Naive thymus-derived CD8-positive, alpha-beta T cell (primary cell): ENCODE data around the gene RSBN1L. TPM values are rescaled to one million over a fixed set of nuclear protein-coding genes. Genes with fewer than 3 reads are reported as not detected.
"Not testable (repeated sequence)": the region's sequence is repeated elsewhere in the genome, so short reads cannot be mapped to it uniquely, and the experiment has no call there.

Experiments used
- ATAC-seq, 2 donors: fragments of 150-1000 bp; cut with Tn5 transposase in 1 of 2; sonication (Bioruptor Pico), chemical (Tn5 transposase) in 1 of 2; 1 replicate in 1 of 2; 2 replicates in 1 of 2; pipeline ENCODE4 v1.10.0; 2021; ENCODE audit warnings: mild to moderate bottlenecking in 2 of 2, moderate library complexity in 2 of 2
- POLR2A ChIA-PET: fragments of 350-600 bp; sonication (Branson Sonifier 250); formaldehyde crosslinking; loops from one replicate; lab custom pipeline; 2021; ENCODE audit warnings: antibody characterized with exemption; lab: Charles Lee
- DNase-seq, 10 donors: peaks; one replicate each; pipeline versions ENCODE4 v3.0.0 to v3.0.0-alpha.2; 2020 to 2022
- H3K27ac Mint-ChIP-seq, 10 donors: one replicate each; pipeline ENCODE4 v1.8.0; 2020 to 2022; ENCODE audit warnings: mild to moderate bottlenecking in 10 of 10, mixed read lengths in 10 of 10, moderate library complexity in 4 of 10, inconsistent platforms in 1 of 10
- H3K27me3 Mint-ChIP-seq, 5 donors: one replicate each; pipeline ENCODE4 v1.8.0; 2021 to 2022; ENCODE audit warnings: mixed read lengths in 5 of 5
- H3K36me3 Mint-ChIP-seq, 3 donors: one replicate each; pipeline ENCODE4 v1.8.0; 2020 to 2022; ENCODE audit warnings: mixed read lengths in 3 of 3, mild to moderate bottlenecking in 2 of 3, inconsistent platforms in 1 of 3
- H3K4me1 Mint-ChIP-seq, 4 donors: one replicate each; pipeline ENCODE4 v1.8.0; 2021 to 2022; ENCODE audit warnings: mixed read lengths in 4 of 4
- H3K4me3 Mint-ChIP-seq, 10 donors: one replicate each; pipeline ENCODE4 v1.8.0; 2020 to 2022; ENCODE audit warnings: mild to moderate bottlenecking in 10 of 10, mixed read lengths in 10 of 10, moderate library complexity in 6 of 10, inconsistent platforms in 1 of 10
- H3K9me3 Mint-ChIP-seq, 9 donors: one replicate each; pipeline ENCODE4 v1.8.0; 2020 to 2022; ENCODE audit warnings: mixed read lengths in 9 of 9, mild to moderate bottlenecking in 3 of 9, inconsistent platforms in 1 of 9, moderate library complexity in 1 of 9
- polyA plus RNA-seq, 3 donors: library from polyadenylated mRNA; unstranded; fragments of 300-500 nt; fragmentation: Illumina TruSeq; gene quantifications; one replicate each; pipeline ENCODE4 v1.2.3, GENCODE V29; 2021
- total RNA-seq, 8 experiments: library from RNA in 2 of 8; stranded (reverse) in 2 of 8; gene quantifications; one replicate each; pipeline ENCODE4 v1.2.3 and lab custom pipeline; 2021 to 2026

RSBN1L gene
- total and polyA plus RNA-seq, 5 experiments from 2014 or later, result 5.9 to 47.9 (median 8.2) TPM

GRCh38 chr7:77784426-77784825 is 88.2 kb downstream of the RSBN1L start:
- H3K4me1 Mint-ChIP-seq, H3K27me3 Mint-ChIP-seq, DNase-seq, ATAC-seq, H3K9me3 Mint-ChIP-seq, H3K4me3 Mint-ChIP-seq: not testable (repeated sequence)
- POLR2A ChIA-PET, result interaction anchor here (1.4 kb wide), 1 partner anchor 110 kb away, joined by 5 read pairs; no protein-coding TSS in a partner anchor
- Mint-ChIP-seq H3K36me3 (peaks cover 0 to 46% (median 12%) of the 10 kb centered on the region in 3 donors), H3K27ac (peak overlapping the region in 4 of 10 donors; percentile 2 to 47 (median 5))

GRCh38 chr7:77786018-77786417 is 89.8 kb downstream of the RSBN1L start:
- no peaks in the 10 kb centered on the region for H3K27me3 Mint-ChIP-seq
- no peak overlapping the region for H3K4me3 Mint-ChIP-seq
- POLR2A ChIA-PET, result no interaction called here
- peaks cover 0 to 35% (median 10%) of the 10 kb centered on the region in 3 donors for H3K36me3 Mint-ChIP-seq
- ATAC-seq (no peak), DNase-seq (no peak)
- peak overlapping the region in 1 of 10 donors; percentile 46 for H3K27ac Mint-ChIP-seq
- peaks cover 0 to 7% (median 0%) of the 10 kb centered on the region in 4 donors for H3K4me1 Mint-ChIP-seq
- no peaks in the 10 kb centered on the region for H3K9me3 Mint-ChIP-seq

GRCh38 chr7:77786741-77787140 is 90.5 kb downstream of the RSBN1L start:
- H3K27ac Mint-ChIP-seq, result peak overlapping the region in 5 of 10 donors; percentile 23 to 46 (median 39)
- ATAC-seq (no peak), DNase-seq (no peak)
- peaks cover 0 to 32% (median 10%) of the 10 kb centered on the region in 3 donors for H3K36me3 Mint-ChIP-seq
- peaks cover 0 to 7% (median 0%) of the 10 kb centered on the region in 4 donors for H3K4me1 Mint-ChIP-seq
- no peaks in the 10 kb centered on the region for H3K27me3 Mint-ChIP-seq
- POLR2A ChIA-PET, result no interaction called here
- H3K4me3 Mint-ChIP-seq, result no peak overlapping the region
- no peaks in the 10 kb centered on the region for H3K9me3 Mint-ChIP-seq

- no peak for DNase-seq
- ATAC-seq, result no peak
- no peaks in the 10 kb centered on the region for H3K9me3 Mint-ChIP-seq
- H3K36me3 Mint-ChIP-seq, result peaks cover 0 to 20% (median 7%) of the 10 kb centered on the region in 3 donors
- no peak overlapping the region for H3K4me3 Mint-ChIP-seq
- no peaks in the 10 kb centered on the region for H3K27me3 Mint-ChIP-seq
- H3K27ac Mint-ChIP-seq, result peak overlapping the region in 5 of 10 donors; percentile 1 to 67 (median 22)
- POLR2A ChIA-PET, result no interaction called here
- H3K4me1 Mint-ChIP-seq, result peaks cover 0 to 9% (median 0%) of the 10 kb centered on the region in 4 donors
Observed at GRCh38 chr7:77788327-77788902, 92.2 kb downstream of the RSBN1L start.

GRCh38 chr7:77791336-77791735 is 95.1 kb downstream of the RSBN1L start:
- Mint-ChIP-seq H3K36me3 (peaks cover 2 to 14% (median 4%) of the 10 kb centered on the region in 3 donors), H3K9me3 (no peaks in the 10 kb centered on the region), H3K27me3 (no peaks in the 10 kb centered on the region), H3K4me1 (peaks cover 6 to 26% (median 18%) of the 10 kb centered on the region in 4 donors), H3K27ac (peak overlapping the region in 2 of 10 donors; percentile 2 to 48), H3K4me3 (no peak overlapping the region)
- POLR2A ChIA-PET, result no interaction called here
- ATAC-seq, result no peak
- no peak for DNase-seq

GRCh38 chr7:77791956-77792355 is 95.7 kb downstream of the RSBN1L start:
- H3K4me1 Mint-ChIP-seq, result peaks cover 8 to 32% (median 24%) of the 10 kb centered on the region in 4 donors
- H3K9me3 Mint-ChIP-seq, result no peaks in the 10 kb centered on the region
- POLR2A ChIA-PET, result no interaction called here
- DNase-seq (no peak), ATAC-seq (no peak)
- H3K36me3 Mint-ChIP-seq, result peaks cover 2 to 14% (median 4%) of the 10 kb centered on the region in 3 donors
- H3K27me3 Mint-ChIP-seq, result no peaks in the 10 kb centered on the region
- peak overlapping the region in 1 of 10 donors; percentile 57 for H3K27ac Mint-ChIP-seq
- H3K4me3 Mint-ChIP-seq, result no peak overlapping the region

GRCh38 chr7:77794000-77794399 is 97.7 kb downstream of the RSBN1L start:
- DNase-seq, result no peak
- Mint-ChIP-seq H3K27me3 (no peaks in the 10 kb centered on the region), H3K9me3 (no peaks in the 10 kb centered on the region), H3K27ac (peak overlapping the region in 3 of 10 donors; percentile 63 to 84 (median 69)), H3K4me1 (peaks cover 12 to 40% (median 39%) of the 10 kb centered on the region in 4 donors), H3K4me3 (no peak overlapping the region), H3K36me3 (peaks cover 2 to 14% (median 4%) of the 10 kb centered on the region in 3 donors)
- POLR2A ChIA-PET, result no interaction called here
- ATAC-seq, result no peak

- Mint-ChIP-seq H3K27ac (peak overlapping the region in 5 of 10 donors; percentile 3 to 93 (median 56)), H3K36me3 (peaks cover 2 to 11% (median 4%) of the 10 kb centered on the region in 3 donors), H3K4me1 (peaks cover 20 to 59% (median 56%) of the 10 kb centered on the region in 4 donors), H3K4me3 (peak overlapping the region in 9 of 10 donors; percentile 27 to 99 (median 96)), H3K27me3 (no peaks in the 10 kb centered on the region), H3K9me3 (no peaks in the 10 kb centered on the region)
- ATAC-seq (no peak), DNase-seq (no peak)
- POLR2A ChIA-PET, result no interaction called here
Observed at GRCh38 chr7:77796109-77796508, 99.8 kb downstream of the RSBN1L start.

- H3K27ac Mint-ChIP-seq, result peak overlapping the region in 6 of 10 donors; percentile 93 to 97 (median 95)
- peak overlapping the region; percentile 88 to 99 (median 97) for H3K4me3 Mint-ChIP-seq
- no peaks in the 10 kb centered on the region for H3K9me3 Mint-ChIP-seq
- H3K36me3 Mint-ChIP-seq, result peaks cover 2 to 11% (median 4%) of the 10 kb centered on the region in 3 donors
- ATAC-seq (no peak), DNase-seq (no peak)
- no peaks in the 10 kb centered on the region for H3K27me3 Mint-ChIP-seq
- H3K4me1 Mint-ChIP-seq, result peaks cover 21 to 66% (median 63%) of the 10 kb centered on the region in 4 donors
- POLR2A ChIA-PET, result interaction anchor here (0.6 to 1.2 kb wide), 2 partner anchors 35 to 101 kb away, joined by 3 to 4 read pairs; partner anchors contain the start of gene RSBN1L
Observed at GRCh38 chr7:77796960-77797359, 100.7 kb downstream of the RSBN1L start.

- POLR2A ChIA-PET, result interaction anchor here (0.7 to 2.0 kb wide), 3 partner anchors 14 to 102 kb away, joined by 3 to 15 read pairs (median 4); partner anchors contain the start of gene RSBN1L
- Mint-ChIP-seq H3K9me3 (no peaks in the 10 kb centered on the region), H3K36me3 (peaks cover 2 to 11% (median 4%) of the 10 kb centered on the region in 3 donors), H3K27ac (peak overlapping the region; percentile 85 to 97 (median 95)), H3K4me3 (peak overlapping the region; percentile 88 to 99 (median 97)), H3K4me1 (peaks cover 24 to 75% (median 72%) of the 10 kb centered on the region in 4 donors), H3K27me3 (no peaks in the 10 kb centered on the region)
- DNase-seq, result no peak
- peak; percentile 37 to 51 for ATAC-seq
Observed at GRCh38 chr7:77797734-77798393, 101.6 kb downstream of the RSBN1L start.

- peaks cover 2 to 11% (median 4%) of the 10 kb centered on the region in 3 donors for H3K36me3 Mint-ChIP-seq
- peak within 1 kb of the TSS; percentile 85 to 97 (median 95) for H3K27ac Mint-ChIP-seq
- no peaks in the 10 kb centered on the region for H3K9me3 Mint-ChIP-seq
- peak within 1 kb of the TSS; percentile 88 to 99 (median 97) for H3K4me3 Mint-ChIP-seq
- POLR2A ChIA-PET, result interaction anchor here (2.0 kb wide), 1 partner anchor 102 kb away, joined by 15 read pairs; the partner anchor contains the start of gene RSBN1L
- ATAC-seq (peak; percentile 90 to 92), DNase-seq (peak; percentile 83 to 96 (median 93))
- peaks cover 28 to 82% (median 78%) of the 10 kb centered on the region in 4 donors for H3K4me1 Mint-ChIP-seq
- no peaks in the 10 kb centered on the region for H3K27me3 Mint-ChIP-seq
Observed at GRCh38 chr7:77798394-77799077, 102.3 kb downstream of the RSBN1L start, which contains the start of the genes PHTF2 and TMEM60. Gene PHTF2 (plus strand): TSS chr7:77798773. Gene TMEM60 (minus strand): TSS chr7:77798434. CDS start chr7:77794373, 4,061 bp downstream.
